GM10266 (cell line): ENCODE measurements around the gene GLP1R.

ENCODE experiments used
- DNase-seq: peaks from one replicate; pipeline ENCODE4 v3.0.0; 2012; ENCODE audit errors: extremely low spot score
- CTCF ChIP-seq: IDR thresholded peaks from 2 replicates; pipeline ENCODE4 v1.5.1; 2012; ENCODE audit warnings: mild to moderate bottlenecking, low read depth; ENCODE audit not compliant: control insufficient read depth, insufficient read depth; ENCODE audit errors: missing control alignments

The GLP1R gene

GRCh38 chr6:39079197-39080125, 30.9 kb downstream of the GLP1R start:
- DNase-seq = no peak

GRCh38 chr6:39080246-39080875, 31.8 kb downstream of the GLP1R start:
- no peak for TF ChIP-seq CTCF
- DNase-seq = no peak

More at GRCh38 chr6:39079197-39080125, 30.9 kb downstream of the GLP1R start:
- TF ChIP-seq CTCF = no peak

- no peak for DNase-seq
- TF ChIP-seq CTCF = no peak
Measured at GRCh38 chr6:39082310-39082709, 33.7 kb downstream of the GLP1R start.

- no peak for DNase-seq
- TF ChIP-seq CTCF = no peak
Measured at GRCh38 chr6:39083231-39083634, 34.7 kb downstream of the GLP1R start.

GRCh38 chr6:39084506-39084905, 35.9 kb downstream of the GLP1R start:
- TF ChIP-seq CTCF = no peak
- no peak for DNase-seq

GRCh38 chr6:39085129-39085797, 36.7 kb downstream of the GLP1R start:
- no peak for DNase-seq
- TF ChIP-seq CTCF = no peak
